Measurements from ENCODE around the gene TRMT11. TPM values are rescaled to one million over a fixed set of nuclear protein-coding genes. Genes with fewer than 3 reads are reported as not detected.

TRMT11 gene
- total and polyA plus RNA-seq, 10 donors, result 10.7 to 37.7 (median 22.2) TPM

GRCh38 chr6:125956506-125957390, 29.6 kb upstream of the TRMT11 start, which contains the start of gene HINT3:
Gene HINT3, plus strand, starts transcription at chr6:125956770. Its CDS starts 208 bp downstream, at chr6:125956978.
- DNase-seq, result peak; percentile 100
- peak within 1 kb of the TSS; percentile 90 to 99 (median 97) for H3K27ac ChIP-seq
- WGBS, 5 donors, result 0 to 1% (median 0%) methylated on average over 52 to 82 of the region's 82 CpGs
- intact Hi-C loops (cut with DNase I; ENCODE audit: low total_unique reads), result loop anchor here (5.0 to 10.0 kb wide), 2 partner anchors 102 to 174 kb away; no protein-coding TSS in a partner anchor
- no peaks in the 10 kb centered on the region for H3K9me3 ChIP-seq
- H3K27me3 ChIP-seq (replicated peaks in 1 of 7), result peaks cover 0 to 9% (median 0%) of the 10 kb centered on the region in 7 donors
- peak within 1 kb of the TSS; percentile 64 to 91 (median 80) for H3K4me3 ChIP-seq
- TF ChIP-seq CTCF (IDR thresholded peaks at IDR 0.05 in 8 of 11, conservative IDR thresholded peaks at IDR 0.05 in 3 of 11) (peak; percentile 93 to 99 (median 98)), POLR2A (IDR thresholded peaks at IDR 0.05) (peak in 1 of 3 donors; percentile 37), POLR2AphosphoS5 (IDR thresholded peaks at IDR 0.05) (peak; percentile 92 to 97 (median 93))
- H3K4me1 ChIP-seq, result peaks cover 9 to 54% (median 36%) of the 10 kb centered on the region in 6 donors
- H3K36me3 ChIP-seq, result peaks cover 0 to 9% (median 0%) of the 10 kb centered on the region in 6 donors

- TF ChIP-seq POLR2AphosphoS5 (IDR thresholded peaks at IDR 0.05), result no peak
- TF ChIP-seq POLR2A (IDR thresholded peaks at IDR 0.05), result no peak
- TF ChIP-seq CTCF (IDR thresholded peaks at IDR 0.05 in 8 of 11, conservative IDR thresholded peaks at IDR 0.05 in 3 of 11), result no peak
- Histone ChIP-seq H3K9me3 (no peaks in the 10 kb centered on the region), H3K27ac (peak overlapping the region; percentile 90 to 99 (median 97)), H3K4me3 (peak overlapping the region; percentile 64 to 91 (median 80)), H3K4me1 (peaks cover 9 to 56% (median 36%) of the 10 kb centered on the region in 6 donors), H3K27me3 (replicated peaks in 1 of 7) (peaks cover 0 to 9% (median 0%) of the 10 kb centered on the region in 7 donors), H3K36me3 (peaks cover 0 to 10% (median 0%) of the 10 kb centered on the region in 6 donors)
- 1 to 4% (median 1%) methylated on average over 2 to 3 of the region's 3 CpGs for WGBS, 5 donors
- intact Hi-C loops (cut with DNase I; ENCODE audit: low total_unique reads), result loop anchor here (5.0 to 10.0 kb wide), 2 partner anchors 103 to 175 kb away; no protein-coding TSS in a partner anchor
- no peak for DNase-seq
These were observed 29.0 kb upstream of the TRMT11 start for GRCh38 chr6:125957391-125957693.

GRCh38 chr6:125957845-125958244, 28.5 kb upstream of the TRMT11 start:
- no peak for DNase-seq
- intact Hi-C loops (cut with DNase I; ENCODE audit: low total_unique reads), result loop anchor here (5.0 to 10.0 kb wide), 2 partner anchors 103 to 176 kb away; no protein-coding TSS in a partner anchor
- WGBS, 5 donors, result 22 to 33% (median 26%) methylated on average over 4 of the region's 4 CpGs
- H3K27ac ChIP-seq, result peak overlapping the region in 6 of 8 donors; percentile 90 to 99 (median 98)
- peak overlapping the region in 7 of 8 donors; percentile 64 to 91 (median 79) for H3K4me3 ChIP-seq
- peaks cover 9 to 59% (median 36%) of the 10 kb centered on the region in 6 donors for H3K4me1 ChIP-seq
- H3K9me3 ChIP-seq, result no peaks in the 10 kb centered on the region
- peaks cover 0 to 9% (median 0%) of the 10 kb centered on the region in 7 donors for H3K27me3 ChIP-seq (replicated peaks in 1 of 7)
- H3K36me3 ChIP-seq, result peaks cover 0 to 10% (median 0%) of the 10 kb centered on the region in 6 donors
- peak in 1 of 3 donors; percentile 11 for TF ChIP-seq POLR2AphosphoS5 (IDR thresholded peaks at IDR 0.05)
- no peak for TF ChIP-seq CTCF (IDR thresholded peaks at IDR 0.05 in 8 of 11, conservative IDR thresholded peaks at IDR 0.05 in 3 of 11)
- no peak for TF ChIP-seq POLR2A (IDR thresholded peaks at IDR 0.05)

Data from spleen (tissue), 11 donors.